HCT116 (cell line): ENCODE data around the gene ADGRB3.

Experiments
- CTCF ChIP-seq, 3 experiments: fragments of 200-600 bp in 1 of 3; sonication (generic) in 1 of 3; IDR thresholded peaks in 2 of 3; conservative IDR thresholded peaks in 1 of 3; 2 replicates each; pipeline ENCODE4 v1.5.1; 2012 to 2017; ENCODE audit warnings: low read depth in 2 of 3, low read length in 2 of 3, antibody characterized with exemption in 1 of 3, borderline replicate concordance in 1 of 3, control low read depth in 1 of 3, mild to moderate bottlenecking in 1 of 3, mixed read lengths in 1 of 3, mixed run types in 1 of 3, moderate library complexity in 1 of 3; ENCODE audit not compliant: insufficient read depth in 1 of 3
- EGR1 ChIP-seq: IDR thresholded peaks from 2 replicates; pipeline ENCODE4 v1.6.1; 2012; ENCODE audit warnings: low read depth
- ELF1 ChIP-seq: IDR thresholded peaks from 2 replicates; pipeline ENCODE4 v1.6.1; 2012; ENCODE audit warnings: low read depth, borderline replicate concordance
- EZH2 ChIP-seq: fragments of 200-600 bp; sonication (generic); IDR thresholded peaks from 2 replicates; pipeline ENCODE4 v1.6.1; 2017; ENCODE audit warnings: antibody characterized with exemption, mixed run types
- EZH2phosphoT487 ChIP-seq: fragments of 200-600 bp; IDR thresholded peaks from 2 replicates; pipeline ENCODE4 v1.6.1; 2018; ENCODE audit warnings: antibody characterized with exemption, borderline replicate concordance
- POLR2A ChIP-seq: IDR thresholded peaks from 2 replicates; pipeline ENCODE4 v1.7.0; 2011; ENCODE audit warnings: borderline replicate concordance; ENCODE audit not compliant: insufficient read depth, insufficient read length; ENCODE audit errors: extremely low read depth
- POLR2AphosphoS5 ChIP-seq: IDR thresholded peaks from 2 replicates; pipeline ENCODE4 v1.6.1; 2011; ENCODE audit warnings: mild to moderate bottlenecking, low read depth, low read length, moderate library complexity
- RAD21 ChIP-seq: IDR thresholded peaks from 2 replicates; pipeline ENCODE4 v1.6.1; 2012; ENCODE audit warnings: low read depth, mild to moderate bottlenecking
- SP1 ChIP-seq: IDR thresholded peaks from 2 replicates; pipeline ENCODE4 v1.6.1; 2012; ENCODE audit warnings: low read depth
- ZNF274 ChIP-seq: fragments of 200-500 bp; sonication (Bioruptor generic); IDR thresholded peaks from 2 replicates; pipeline ENCODE4 v1.6.1; 2014; ENCODE audit warnings: mild to moderate bottlenecking, low read depth, low read length, inconsistent platforms
- TF ChIP-seq, protein P1 (sequence below): IDR thresholded peaks from 2 replicates; pipeline ENCODE4 v1.6.1; 2011; ENCODE audit warnings: mild to moderate bottlenecking, low read length, moderate library complexity; ENCODE audit not compliant: insufficient replicate concordance; ENCODE audit errors: extremely low read depth

DNA sequence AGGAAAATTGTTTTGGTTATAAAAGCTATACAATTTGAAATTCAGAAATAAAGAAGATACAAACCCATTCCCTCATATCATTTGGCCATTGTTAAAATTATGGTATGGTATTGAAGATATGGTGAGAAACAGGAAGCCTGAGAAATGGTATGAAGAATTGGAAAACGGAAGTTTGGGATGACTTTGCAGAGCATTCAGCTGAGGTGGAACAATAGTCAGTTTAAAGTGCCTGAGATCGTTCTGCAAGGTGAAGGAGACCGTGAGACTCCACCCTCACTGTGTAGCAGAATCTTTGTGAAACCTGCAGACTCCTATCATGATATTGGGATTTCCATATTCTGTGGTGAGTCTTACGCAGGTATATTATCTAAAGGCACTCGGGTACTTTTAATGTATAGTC, 97.3 kb downstream of the ADGRB3 start:
- TF ChIP-seq POLR2A: no peak
- TF ChIP-seq EZH2phosphoT487: no peak
- no peak for TF ChIP-seq RAD21
- TF ChIP-seq POLR2AphosphoS5: no peak
- TF ChIP-seq EGR1: no peak
- TF ChIP-seq CTCF (IDR thresholded peaks at IDR 0.05 in 2 of 3, conservative IDR thresholded peaks at IDR 0.05 in 1 of 3; ENCODE audit: borderline replicate concordance in 1 of 3, insufficient read depth in 1 of 3, low read depth in 2 of 3, low read length in 2 of 3): no peak
- TF ChIP-seq ELF1: no peak
- TF ChIP-seq EZH2: no peak
- TF ChIP-seq ZNF274: no peak
- TF ChIP-seq, protein P1, sequence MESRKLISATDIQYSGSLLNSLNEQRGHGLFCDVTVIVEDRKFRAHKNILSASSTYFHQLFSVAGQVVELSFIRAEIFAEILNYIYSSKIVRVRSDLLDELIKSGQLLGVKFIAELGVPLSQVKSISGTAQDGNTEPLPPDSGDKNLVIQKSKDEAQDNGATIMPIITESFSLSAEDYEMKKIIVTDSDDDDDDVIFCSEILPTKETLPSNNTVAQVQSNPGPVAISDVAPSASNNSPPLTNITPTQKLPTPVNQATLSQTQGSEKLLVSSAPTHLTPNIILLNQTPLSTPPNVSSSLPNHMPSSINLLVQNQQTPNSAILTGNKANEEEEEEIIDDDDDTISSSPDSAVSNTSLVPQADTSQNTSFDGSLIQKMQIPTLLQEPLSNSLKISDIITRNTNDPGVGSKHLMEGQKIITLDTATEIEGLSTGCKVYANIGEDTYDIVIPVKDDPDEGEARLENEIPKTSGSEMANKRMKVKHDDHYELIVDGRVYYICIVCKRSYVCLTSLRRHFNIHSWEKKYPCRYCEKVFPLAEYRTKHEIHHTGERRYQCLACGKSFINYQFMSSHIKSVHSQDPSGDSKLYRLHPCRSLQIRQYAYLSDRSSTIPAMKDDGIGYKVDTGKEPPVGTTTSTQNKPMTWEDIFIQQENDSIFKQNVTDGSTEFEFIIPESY: no peak
- TF ChIP-seq SP1: no peak
